Smooth muscle cell (in vitro differentiated cells): Measurements from ENCODE around the gene CRYGA. TPM values are rescaled to one million over a fixed set of nuclear protein-coding genes. Genes with fewer than 3 reads are reported as not detected.

ENCODE experiments used
- DNase-seq: peaks from one replicate; lab custom pipeline; 2025; ENCODE audit not compliant: unreplicated experiment; lab: John Stamatoyannopoulos, UW
- H2AFZ ChIP-seq: fragments of 200-600 bp; sonication (generic); 2 replicates; pipeline ENCODE4 v1.6.0; 2016; ENCODE audit warnings: antibody characterized with exemption, low read depth, mild to moderate bottlenecking
- H3F3A ChIP-seq: fragments of 200-600 bp; sonication (generic); 2 replicates; pipeline ENCODE4 v1.6.0; 2017; ENCODE audit warnings: antibody characterized with exemption, low read depth
- H3K27ac ChIP-seq: fragments of 200-600 bp; sonication (generic); 2 replicates; pipeline ENCODE4 v1.5.1; 2016; ENCODE audit warnings: low read depth, mild to moderate bottlenecking
- H3K27me3 ChIP-seq: fragments of 200-600 bp; sonication (generic); 2 replicates; pipeline ENCODE4 v1.6.1; 2016; ENCODE audit warnings: low read depth, mild to moderate bottlenecking
- H3K36me3 ChIP-seq: fragments of 200-600 bp; sonication (generic); 2 replicates; pipeline ENCODE4 v1.5.1; 2016; ENCODE audit warnings: low read depth
- H3K4me1 ChIP-seq: fragments of 200-600 bp; sonication (generic); 2 replicates; pipeline ENCODE4 v1.5.1; 2016; ENCODE audit warnings: low read depth
- H3K4me2 ChIP-seq: fragments of 200-600 bp; sonication (generic); 2 replicates; pipeline ENCODE4 v1.6.0; 2016; ENCODE audit warnings: mild to moderate bottlenecking
- H3K4me3 ChIP-seq: fragments of 200-600 bp; sonication (generic); 2 replicates; pipeline ENCODE4 v1.5.1; 2016; ENCODE audit warnings: mild to moderate bottlenecking
- H3K79me2 ChIP-seq: fragments of 200-600 bp; sonication (generic); 2 replicates; pipeline ENCODE4 v1.6.0; 2016; ENCODE audit warnings: low read depth, mild to moderate bottlenecking
- H3K9ac ChIP-seq: fragments of 200-600 bp; sonication (generic); 2 replicates; pipeline ENCODE4 v1.6.0; 2016; ENCODE audit warnings: low read depth
- H3K9me3 ChIP-seq: fragments of 200-600 bp; sonication (generic); replicated peaks from 2 replicates; pipeline ENCODE4 v1.5.1; 2016; ENCODE audit warnings: low read depth
- H4K20me1 ChIP-seq: fragments of 200-600 bp; sonication (generic); 2 replicates; pipeline ENCODE4 v1.6.0; 2016; ENCODE audit warnings: low read depth
- WGBS: methylation state at CpG from one replicate; pipeline ENCODE4 v1.1.7; 2016; ENCODE audit warnings: low lambda C conversion rate; 5-methylcytosine and 5-hydroxymethylcytosine counted together
- polyA plus RNA-seq: library from polyadenylated mRNA; unstranded; fragments of >200 nt; fragmentation: Nextera tagmentation; extraction: Ambion mirVana; gene quantifications from 2 replicates; pipeline ENCODE4 v1.2.1, GENCODE V29; 2016
- total RNA-seq: library from RNA; depleted of rRNA; stranded (reverse); fragments of >200 nt; gene quantifications from 2 replicates; pipeline ENCODE4 v1.2.3, GENCODE V29; 2014
- TF ChIP-seq, protein P1 (sequence below): fragments of 200-600 bp; sonication (generic); IDR thresholded peaks from 2 replicates; pipeline ENCODE4 v1.5.1; 2017; ENCODE audit warnings: borderline replicate concordance, mild to moderate bottlenecking, antibody characterized with exemption; ENCODE audit not compliant: insufficient read depth, poor library complexity, severe bottlenecking

CRYGA gene
- total and polyA plus RNA-seq, 2 experiments from 2014 or later = not detected

DNA sequence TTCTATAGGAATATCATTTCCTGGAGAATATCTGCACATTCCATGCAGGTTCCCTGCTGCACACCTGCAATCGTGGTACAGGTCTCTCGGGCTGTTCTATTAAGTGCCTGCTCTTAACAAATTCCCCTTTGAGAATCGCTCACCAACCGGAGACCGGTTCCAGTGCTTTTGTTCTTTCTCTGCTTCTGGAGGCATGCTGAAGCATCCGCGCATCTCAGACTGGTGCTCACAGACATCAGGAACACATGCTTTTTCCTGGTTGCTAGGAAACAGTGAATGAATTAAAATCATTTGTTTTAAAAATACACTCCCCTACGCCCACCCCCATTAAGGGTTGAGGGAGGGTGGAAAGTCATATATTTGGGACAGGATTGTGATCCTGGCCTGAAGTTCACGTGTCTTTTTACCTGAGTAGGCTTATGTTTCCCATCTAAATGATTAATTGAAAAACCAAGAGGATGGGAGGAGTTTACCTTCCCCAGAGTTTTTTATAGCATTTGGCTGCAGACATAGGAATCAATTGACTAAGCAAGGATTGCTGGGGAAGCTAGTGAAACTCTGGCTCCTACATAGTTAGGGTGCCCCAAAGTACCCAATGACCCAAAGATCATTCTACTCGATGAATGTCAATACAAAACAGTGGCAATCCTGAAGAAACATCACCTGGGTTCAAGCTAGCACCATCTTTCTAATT lies 26.6 kb upstream of the CRYGA start, which contains the start of gene C2orf80:
C2orf80 (minus strand) TSS at position 221 of the 694 bp plus-strand sequence. CDS start 3,044 bp downstream, outside the sequence.
- Histone ChIP-seq H3K9me3 (no peaks in the 10 kb centered on the region), H4K20me1 (no peaks in the 10 kb centered on the region), H3K27ac (no peak within 1 kb of the TSS), H3K9ac (no peak within 1 kb of the TSS), H3F3A (no peaks in the 10 kb centered on the region), H3K36me3 (no peaks in the 10 kb centered on the region), H3K4me1 (peaks cover 10% of the 10 kb centered on the region), H2AFZ (no peak within 1 kb of the TSS), H3K79me2 (no peaks in the 10 kb centered on the region), H3K4me3 (no peak within 1 kb of the TSS), H3K4me2 (no peak within 1 kb of the TSS), H3K27me3 (peaks cover 7% of the 10 kb centered on the region)
- WGBS = 91% methylated on average over 10 of the region's 10 CpGs
- DNase-seq = no peak
- TF ChIP-seq, protein P1, sequence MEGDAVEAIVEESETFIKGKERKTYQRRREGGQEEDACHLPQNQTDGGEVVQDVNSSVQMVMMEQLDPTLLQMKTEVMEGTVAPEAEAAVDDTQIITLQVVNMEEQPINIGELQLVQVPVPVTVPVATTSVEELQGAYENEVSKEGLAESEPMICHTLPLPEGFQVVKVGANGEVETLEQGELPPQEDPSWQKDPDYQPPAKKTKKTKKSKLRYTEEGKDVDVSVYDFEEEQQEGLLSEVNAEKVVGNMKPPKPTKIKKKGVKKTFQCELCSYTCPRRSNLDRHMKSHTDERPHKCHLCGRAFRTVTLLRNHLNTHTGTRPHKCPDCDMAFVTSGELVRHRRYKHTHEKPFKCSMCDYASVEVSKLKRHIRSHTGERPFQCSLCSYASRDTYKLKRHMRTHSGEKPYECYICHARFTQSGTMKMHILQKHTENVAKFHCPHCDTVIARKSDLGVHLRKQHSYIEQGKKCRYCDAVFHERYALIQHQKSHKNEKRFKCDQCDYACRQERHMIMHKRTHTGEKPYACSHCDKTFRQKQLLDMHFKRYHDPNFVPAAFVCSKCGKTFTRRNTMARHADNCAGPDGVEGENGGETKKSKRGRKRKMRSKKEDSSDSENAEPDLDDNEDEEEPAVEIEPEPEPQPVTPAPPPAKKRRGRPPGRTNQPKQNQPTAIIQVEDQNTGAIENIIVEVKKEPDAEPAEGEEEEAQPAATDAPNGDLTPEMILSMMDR = no peak

DNA sequence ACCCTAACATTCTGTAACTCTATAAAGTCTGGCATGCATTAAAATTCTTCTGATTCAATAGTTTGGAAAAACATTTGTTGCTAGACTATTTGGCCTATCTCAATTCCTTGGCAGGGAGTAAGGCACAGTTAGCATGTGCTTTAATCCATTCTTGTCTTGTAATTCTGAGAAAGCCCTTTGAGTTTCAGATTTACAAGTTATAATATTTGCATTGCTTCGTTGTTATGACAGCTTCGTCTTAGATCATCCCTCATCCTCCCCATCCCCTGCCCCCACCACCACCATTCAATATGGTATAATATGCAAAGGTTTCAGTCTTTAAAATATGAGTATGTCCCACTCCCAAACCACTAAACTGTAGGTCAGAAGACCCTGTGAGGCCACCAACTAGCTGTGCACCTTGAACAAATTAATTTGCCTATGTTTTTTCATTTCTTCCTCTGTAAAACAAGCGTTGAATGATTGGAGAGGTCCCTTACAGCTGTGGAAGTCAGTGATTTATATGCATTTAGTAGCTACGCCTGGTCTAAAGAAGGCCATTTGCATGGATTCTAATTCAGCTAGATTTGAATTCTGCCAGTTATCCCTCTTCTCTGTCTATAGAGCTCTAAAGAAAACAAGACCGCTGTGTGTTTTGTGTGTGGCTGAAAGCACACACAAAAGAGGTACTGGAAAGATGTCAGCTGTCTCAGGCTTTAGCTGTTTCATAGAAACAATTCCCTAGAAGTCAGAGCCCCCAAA lies 25.9 kb upstream of the CRYGA start:
- H3K27ac ChIP-seq = no peak overlapping the region
- H4K20me1 ChIP-seq = no peaks in the 10 kb centered on the region
- H3K9ac ChIP-seq = no peak overlapping the region
- no peak overlapping the region for H2AFZ ChIP-seq
- WGBS = 89% methylated on average over 5 of the region's 5 CpGs
- H3K4me1 ChIP-seq = peaks cover 10% of the 10 kb centered on the region
- H3K79me2 ChIP-seq = no peaks in the 10 kb centered on the region
- H3K9me3 ChIP-seq = no peaks in the 10 kb centered on the region
- TF ChIP-seq, protein P1 = no peak
- peaks cover 12% of the 10 kb centered on the region for H3K27me3 ChIP-seq
- no peak for DNase-seq
- H3K36me3 ChIP-seq = no peaks in the 10 kb centered on the region
- H3F3A ChIP-seq = no peaks in the 10 kb centered on the region
- H3K4me3 ChIP-seq = no peak overlapping the region
- H3K4me2 ChIP-seq = no peak overlapping the region

- no peaks in the 10 kb centered on the region for H3K9me3 ChIP-seq
- no peak overlapping the region for H2AFZ ChIP-seq
- TF ChIP-seq, protein P1 = no peak
- DNase-seq = no peak
- no peak overlapping the region for H3K27ac ChIP-seq
- peaks cover 18% of the 10 kb centered on the region for H3K4me1 ChIP-seq
- WGBS = 91% methylated on average over 2 of the region's 2 CpGs
- no peak overlapping the region for H3K9ac ChIP-seq
- no peak overlapping the region for H3K4me2 ChIP-seq
- no peaks in the 10 kb centered on the region for H3F3A ChIP-seq
- H3K36me3 ChIP-seq = no peaks in the 10 kb centered on the region
- no peaks in the 10 kb centered on the region for H4K20me1 ChIP-seq
- H3K4me3 ChIP-seq = no peak overlapping the region
- no peaks in the 10 kb centered on the region for H3K79me2 ChIP-seq
- H3K27me3 ChIP-seq = peaks cover 12% of the 10 kb centered on the region
These were observed 23.5 kb upstream of the CRYGA start for GRCh38 chr2:208186893-208187292.
